DND-41 (cell line): ENCODE data around the gene CYP3A4.

ENCODE experiments used
- ATAC-seq: fragments of 200-7000 bp; cut with Tn5 transposase; 3 replicates; pipeline ENCODE4 v1.9.1; 2021; ENCODE audit warnings: low read depth; ENCODE audit not compliant: insufficient read depth
- DNase-seq: peaks from one replicate; pipeline ENCODE4 v3.0.0-alpha.2; 2020
- H2AFZ ChIP-seq: 2 replicates; pipeline ENCODE4 v1.6.0; 2012; ENCODE audit warnings: low read depth, low read length
- H3K27ac ChIP-seq: 2 replicates; pipeline ENCODE4 v1.5.1; 2012; ENCODE audit warnings: low read length, inconsistent platforms
- H3K27me3 ChIP-seq: fragments of 200-600 bp; sonication (generic); 2 replicates; pipeline ENCODE4 v1.6.0; 2012; ENCODE audit warnings: low read length, mild to moderate bottlenecking, inconsistent platforms; ENCODE audit not compliant: insufficient read depth, poor library complexity
- H3K36me3 ChIP-seq: 2 replicates; pipeline ENCODE4 v1.5.1; 2012; ENCODE audit warnings: low read length, inconsistent platforms; ENCODE audit not compliant: insufficient read depth
- H3K4me1 ChIP-seq: 2 replicates; pipeline ENCODE4 v1.5.1; 2012; ENCODE audit warnings: mild to moderate bottlenecking, low read length; ENCODE audit not compliant: insufficient read depth
- H3K4me2 ChIP-seq: 2 replicates; pipeline ENCODE4 v1.6.0; 2012; ENCODE audit warnings: mild to moderate bottlenecking, moderate library complexity, low read length, inconsistent platforms; ENCODE audit not compliant: insufficient read depth
- H3K4me3 ChIP-seq, 2 experiments: fragments of 200-600 bp in 1 of 2; shearing (Covaris generic) in 1 of 2; 2 replicates each; pipeline ENCODE4 v1.5.1; 2012 to 2016; ENCODE audit warnings: inconsistent platforms in 2 of 2, low read length in 2 of 2, mild to moderate bottlenecking in 2 of 2, low read depth in 1 of 2, moderate library complexity in 1 of 2
- H3K79me2 ChIP-seq: 2 replicates; pipeline ENCODE4 v1.6.0; 2012; ENCODE audit warnings: low read length, inconsistent platforms; ENCODE audit not compliant: insufficient read depth
- H3K9ac ChIP-seq: 2 replicates; pipeline ENCODE4 v1.6.0; 2012; ENCODE audit warnings: low read depth, mild to moderate bottlenecking, inconsistent platforms, low read length, moderate library complexity
- H3K9me3 ChIP-seq: 2 replicates; pipeline ENCODE4 v1.5.1; 2012; ENCODE audit warnings: low read length, moderate library complexity, mild to moderate bottlenecking, inconsistent platforms; ENCODE audit not compliant: insufficient read depth, severe bottlenecking
- H4K20me1 ChIP-seq: 2 replicates; pipeline ENCODE4 v1.6.0; 2012; ENCODE audit warnings: low read length; ENCODE audit not compliant: insufficient read depth
- CTCF ChIP-seq: IDR thresholded peaks from 2 replicates; pipeline ENCODE4 v1.5.1; 2012; ENCODE audit warnings: borderline replicate concordance, low read length, moderate library complexity, mild to moderate bottlenecking; ENCODE audit not compliant: poor library complexity, severe bottlenecking; ENCODE audit errors: extremely low read depth
- EZH2 ChIP-seq: IDR thresholded peaks from 3 replicates; pipeline ENCODE4 v1.6.1; 2012; ENCODE audit warnings: borderline replicate concordance, low read depth, mild to moderate bottlenecking, moderate library complexity, low read length, inconsistent platforms; ENCODE audit not compliant: severe bottlenecking

The CYP3A4 gene

GRCh38 chr7:99792967-99793366, 9.0 kb upstream of the CYP3A4 start:
- H3K4me2 ChIP-seq = no peak overlapping the region
- H3K4me3 ChIP-seq = no peak overlapping the region
- H3K9ac ChIP-seq = no peak overlapping the region
- no peaks in the 10 kb centered on the region for H3K36me3 ChIP-seq
- TF ChIP-seq EZH2 (no peak), CTCF (no peak)
- no peak overlapping the region for H3K27ac ChIP-seq
- H3K4me1 ChIP-seq = no peaks in the 10 kb centered on the region
- no peak overlapping the region for H2AFZ ChIP-seq
- no peaks in the 10 kb centered on the region for H3K79me2 ChIP-seq
- no peaks in the 10 kb centered on the region for H3K9me3 ChIP-seq
- ATAC-seq = no peak
- H4K20me1 ChIP-seq = no peaks in the 10 kb centered on the region
- no peak for DNase-seq
- no peaks in the 10 kb centered on the region for H3K27me3 ChIP-seq

- TF ChIP-seq EZH2 (no peak), CTCF (no peak)
- Histone ChIP-seq H3K4me1 (no peaks in the 10 kb centered on the region), H3K36me3 (no peaks in the 10 kb centered on the region), H3K4me3 (no peak overlapping the region), H3K4me2 (no peak overlapping the region), H3K9ac (no peak overlapping the region), H3K27me3 (no peaks in the 10 kb centered on the region), H4K20me1 (no peaks in the 10 kb centered on the region), H3K27ac (no peak overlapping the region), H3K79me2 (no peaks in the 10 kb centered on the region), H2AFZ (no peak overlapping the region), H3K9me3 (no peaks in the 10 kb centered on the region)
- ATAC-seq (no peak), DNase-seq (no peak)
Measured at GRCh38 chr7:99791667-99792369, 7.8 kb upstream of the CYP3A4 start.

- no peak for DNase-seq
- Histone ChIP-seq H3K27ac (no peak overlapping the region), H3K36me3 (no peaks in the 10 kb centered on the region), H3K9ac (no peak overlapping the region), H4K20me1 (no peaks in the 10 kb centered on the region), H3K4me1 (peaks cover 8% of the 10 kb centered on the region), H3K27me3 (no peaks in the 10 kb centered on the region), H3K79me2 (no peaks in the 10 kb centered on the region), H3K4me3 (no peak overlapping the region), H3K9me3 (no peaks in the 10 kb centered on the region), H3K4me2 (no peak overlapping the region), H2AFZ (no peak overlapping the region)
- no peak for ATAC-seq
- TF ChIP-seq EZH2 (no peak), CTCF (no peak)
Measured at GRCh38 chr7:99791021-99791420, 7.0 kb upstream of the CYP3A4 start.
